HepG2 (cell line): ENCODE data around the gene CNTN4. TPM values are rescaled to one million over a fixed set of nuclear protein-coding genes. Genes with fewer than 3 reads are reported as not detected.

Source experiments
- ATAC-seq: fragments of 200-7000 bp; cut with Tn5 transposase; 3 replicates; pipeline ENCODE4 v1.9.1; 2020; ENCODE audit warnings: mild to moderate bottlenecking, moderate library complexity
- BruUV-seq: library from RNA; stranded (reverse); fragments of 400-500 nt; replicated peaks from 2 replicates; lab custom pipeline; 2021; lab: Mats Ljungman, UMichigan
- CTCF ChIA-PET: fragments of 300-600 bp; formaldehyde crosslinking; extraction: SDS; loops from one replicate; lab custom pipeline; 2021; ENCODE audit warnings: low total read pairs, inconsistent platforms, low intra/inter-chr PET ratio; lab: Yijun Ruan, JAX
- POLR2A ChIA-PET: fragments of 350-600 bp; sonication (Branson Sonifier 250); formaldehyde crosslinking; loops from one replicate; lab custom pipeline; 2020; ENCODE audit warnings: antibody characterized with exemption, inconsistent platforms; lab: Yijun Ruan, JAX
- DNase-seq: peaks from one replicate; pipeline ENCODE4 v3.0.0-alpha.2; 2015; ENCODE audit warnings: low spot score
- FAIRE-seq: peaks from 3 replicates; lab custom pipeline; 2011; peaks lifted over from hg19 to GRCh38; lab: Jason Lieb, UNC
- H2AFZ ChIP-seq: one replicate; pipeline ENCODE4 v1.6.1; 2011; ENCODE audit warnings: low read length, inconsistent platforms
- H3K27ac ChIP-seq: fragments of 300-600 bp; 3 replicates; pipeline ENCODE4 v1.8.0; 2011; ENCODE audit warnings: mixed run types, mild to moderate bottlenecking, mixed read lengths, low read length, inconsistent platforms; ENCODE audit not compliant: insufficient read depth; ENCODE audit errors: extremely low read length
- H3K27me3 ChIP-seq, 2 experiments: fragments of 200-600 bp in 1 of 2; 2 replicates in 1 of 2; 3 replicates in 1 of 2; pipeline versions ENCODE4 v1.6.0 to v1.8.0; 2011; ENCODE audit warnings: low read length in 2 of 2, mild to moderate bottlenecking in 2 of 2, moderate library complexity in 2 of 2, inconsistent platforms in 1 of 2; ENCODE audit not compliant: insufficient read depth in 2 of 2, control insufficient read depth in 1 of 2
- H3K36me3 ChIP-seq, 2 experiments: fragments of 200-600 bp in 1 of 2; replicated peaks in 1 of 2; 2 replicates in 1 of 2; 3 replicates in 1 of 2; pipeline versions ENCODE4 v1.5.1 to v1.8.0; 2011; ENCODE audit warnings: low read length in 2 of 2, inconsistent platforms in 1 of 2; ENCODE audit not compliant: insufficient read depth in 2 of 2, control insufficient read depth in 1 of 2
- H3K4me1 ChIP-seq: 2 replicates; pipeline ENCODE4 v1.5.1; 2012; ENCODE audit warnings: low read length, inconsistent platforms; ENCODE audit not compliant: insufficient read depth
- H3K4me2 ChIP-seq: 2 replicates; pipeline ENCODE4 v1.6.0; 2011; ENCODE audit warnings: low read depth, low read length, inconsistent platforms
- H3K4me3 ChIP-seq, 3 experiments: fragments of 200-600 bp in 1 of 3; sonication (generic), shearing (Covaris generic) in 1 of 3; replicated peaks in 1 of 3; 2 replicates each; pipeline ENCODE4 v1.5.1; 2011 to 2016; ENCODE audit warnings: low read length in 3 of 3, inconsistent platforms in 2 of 3, low read depth in 2 of 3, mild to moderate bottlenecking in 2 of 3, control low read depth in 1 of 3, mixed read lengths in 1 of 3; ENCODE audit not compliant: insufficient read depth in 1 of 3
- H3K79me2 ChIP-seq: one replicate; pipeline ENCODE4 v1.6.1; 2011; ENCODE audit warnings: low read length, inconsistent platforms; ENCODE audit not compliant: insufficient read depth
- H3K9ac ChIP-seq: 2 replicates; pipeline ENCODE4 v1.6.0; 2011; ENCODE audit warnings: mild to moderate bottlenecking, low read depth, low read length, inconsistent platforms; ENCODE audit not compliant: insufficient read depth
- H3K9me3 ChIP-seq: 2 replicates; pipeline ENCODE4 v1.5.1; 2012; ENCODE audit warnings: mild to moderate bottlenecking, low read length
- H4K20me1 ChIP-seq: 2 replicates; pipeline ENCODE4 v1.6.0; 2011; ENCODE audit warnings: inconsistent platforms, mild to moderate bottlenecking, low read length, moderate library complexity; ENCODE audit not compliant: insufficient read depth
- CHD2 ChIP-seq: IDR thresholded peaks from 2 replicates; pipeline ENCODE4 v1.6.1; 2011; ENCODE audit warnings: low read depth, low read length, improper control_type of control experiment
- ERF ChIP-seq: IDR thresholded peaks from 2 replicates; pipeline ENCODE4 v1.6.1; 2018; ENCODE audit warnings: missing biosample characterization, missing genetic modification reagents
- EZH2 ChIP-seq: conservative IDR thresholded peaks from 2 replicates; pipeline ENCODE4 v1.6.1; 2012; ENCODE audit warnings: mild to moderate bottlenecking, low read depth, low read length, moderate library complexity
- KLF9 ChIP-seq: IDR thresholded peaks from 2 replicates; pipeline ENCODE4 v1.6.1; 2016; ENCODE audit warnings: low read depth
- NFE2L2 ChIP-seq: fragments of 150-350 bp; IDR thresholded peaks from 2 replicates; pipeline ENCODE4 v1.6.1; 2014; ENCODE audit warnings: low read length
- RXRA ChIP-seq: sonication (generic); formaldehyde crosslinking; IDR thresholded peaks from 2 replicates; pipeline ENCODE4 v1.5.1; 2020; ENCODE audit warnings: missing genetic modification reagents
- SCMH1 ChIP-seq: sonication (generic); formaldehyde crosslinking; IDR thresholded peaks from 2 replicates; pipeline ENCODE4 v1.9.0; 2021; ENCODE audit warnings: missing genetic modification reagents, mild to moderate bottlenecking, borderline replicate concordance
- TBX2 ChIP-seq: sonication (generic); formaldehyde crosslinking; IDR thresholded peaks from 2 replicates; pipeline ENCODE4 v1.5.0; 2020; ENCODE audit warnings: missing genetic modification reagents, mild to moderate bottlenecking, borderline replicate concordance
- ZBTB10 ChIP-seq: sonication (generic); formaldehyde crosslinking; IDR thresholded peaks from 2 replicates; pipeline ENCODE4 v1.4.0; 2020; ENCODE audit warnings: missing genetic modification reagents, borderline replicate concordance
- ZNF230 ChIP-seq: sonication (generic); formaldehyde crosslinking; IDR thresholded peaks from 2 replicates; pipeline ENCODE4 v1.4.0; 2020; ENCODE audit warnings: mild to moderate bottlenecking, missing genetic modification reagents
- ZNF264 ChIP-seq: sonication (generic); formaldehyde crosslinking; IDR thresholded peaks from 2 replicates; pipeline ENCODE4 v1.4.0; 2020; ENCODE audit warnings: missing genetic modification reagents
- ZNF556 ChIP-seq: sonication (generic); formaldehyde crosslinking; IDR thresholded peaks from 2 replicates; pipeline ENCODE4 v1.4.0; 2020; ENCODE audit warnings: mild to moderate bottlenecking, missing genetic modification reagents, borderline replicate concordance
- ZNF687 ChIP-seq: sonication (generic); formaldehyde crosslinking; IDR thresholded peaks from 2 replicates; pipeline ENCODE4 v1.5.1; 2020; ENCODE audit warnings: mild to moderate bottlenecking, missing genetic modification reagents, moderate library complexity
- ZNF850 ChIP-seq: sonication (generic); formaldehyde crosslinking; conservative IDR thresholded peaks from 2 replicates; pipeline ENCODE4 v1.9.0; 2021; ENCODE audit warnings: mild to moderate bottlenecking, missing genetic modification reagents
- WGBS: methylation state at CpG from one replicate; pipeline ENCODE4 v1.1.6; 2017; ENCODE audit warnings: low lambda C conversion rate; 5-methylcytosine and 5-hydroxymethylcytosine counted together
- in situ Hi-C: cut with HindIII; loops from 2 replicates; pipeline ENCODE4 v1.10.0; 2017; ENCODE audit warnings: low pct_unique_long_range_greater_than_20kb; ENCODE audit not compliant: extremely low pct_ligation_motif_present
- intact Hi-C: fragments of 100-400 bp; cut with micrococcal nuclease; formaldehyde crosslinking; loops from one replicate; pipeline ENCODE4 v1.10.0; 2022; ENCODE audit not compliant: unreplicated experiment
- polyA plus RNA-seq, 8 experiments: library from polyadenylated mRNA; depleted of rRNA in 3 of 8; stranded (reverse) in 7 of 8; unstranded in 1 of 8; fragments of >200 nt; fragmentation: Illumina TruSeq in 4 of 8; extraction: Trizol in 4 of 8; gene quantifications; 2 replicates each; pipeline versions ENCODE4 v1.2.1 to v1.2.3, GENCODE V29; 2011 to 2016; ENCODE audit warnings: low read depth in 4 of 8, missing spikeins in 1 of 8, mixed read lengths in 1 of 8; ENCODE audit not compliant: insufficient read depth in 1 of 8
- total RNA-seq, 5 experiments: library from RNA; depleted of rRNA; stranded (reverse); fragments of >200 nt; fragmentation: Illumina TruSeq; extraction: Trizol; gene quantifications; 2 replicates each; pipeline ENCODE4 v1.2.3, GENCODE V29; 2016; ENCODE audit warnings: low read depth in 1 of 5

Gene CNTN4
- total and polyA plus RNA-seq, 2 of the 13 experiments (the other 11 are each of a cell fraction or from before 2014, with no cell fraction given) = 0.01 to 0.13 TPM

- DNase-seq = no peak
- intact Hi-C loops = no loop called here
- H3K9me3 ChIP-seq = no peaks in the 10 kb centered on the region
- ATAC-seq = no peak
- CTCF ChIA-PET = no interaction called here
- no peak overlapping the region for H2AFZ ChIP-seq
- H3K79me2 ChIP-seq = no peaks in the 10 kb centered on the region
- no peak for FAIRE-seq
- TF ChIP-seq ERF (CRISPR knock-in tag) = no peak
- no peak for TF ChIP-seq EZH2
- TF ChIP-seq SCMH1 (CRISPR knock-in tag) = no peak
- no peak for TF ChIP-seq KLF9
- no peak for TF ChIP-seq ZNF556 (CRISPR knock-in tag)
- TF ChIP-seq RXRA (CRISPR knock-in tag) = no peak
- TF ChIP-seq ZNF230 (CRISPR knock-in tag) = no peak
- no peak overlapping the region for H3K4me2 ChIP-seq
- no peak overlapping the region for H3K4me3 ChIP-seq
- in situ Hi-C loops = no loop called here
- BruUV-seq = no TSS peak
- POLR2A ChIA-PET = no interaction called here
- no peaks in the 10 kb centered on the region for H4K20me1 ChIP-seq
- no peaks in the 10 kb centered on the region for H3K36me3 ChIP-seq
- no peaks in the 10 kb centered on the region for H3K4me1 ChIP-seq
- H3K9ac ChIP-seq = no peak overlapping the region
- WGBS = 0% methylated on average over 4 of the region's 4 CpGs
- H3K27ac ChIP-seq = no peak overlapping the region
- no peaks in the 10 kb centered on the region for H3K27me3 ChIP-seq
Measured at GRCh38 chr3:3089017-3089416, 990.4 kb downstream of the CNTN4 start.

GRCh38 chr3:3097958-3098357, 999.3 kb downstream of the CNTN4 start:
- H3K36me3 ChIP-seq = no peaks in the 10 kb centered on the region
- no peaks in the 10 kb centered on the region for H3K79me2 ChIP-seq
- WGBS = 13% methylated on average over 4 of the region's 4 CpGs
- FAIRE-seq = no peak
- H3K9me3 ChIP-seq = no peaks in the 10 kb centered on the region
- no peak overlapping the region for H3K9ac ChIP-seq
- intact Hi-C loops (no loop called here), in situ Hi-C loops (no loop called here)
- no peak overlapping the region for H3K4me2 ChIP-seq
- no peaks in the 10 kb centered on the region for H4K20me1 ChIP-seq
- POLR2A ChIA-PET = no interaction called here
- peaks cover 0 to 5% of the 10 kb centered on the region in 2 experiments; a peak in 1 of 5 replicates for H3K27me3 ChIP-seq
- BruUV-seq = no TSS peak
- no peak overlapping the region for H3K4me3 ChIP-seq
- H3K4me1 ChIP-seq = no peaks in the 10 kb centered on the region
- no peak for ATAC-seq
- no peak overlapping the region for H3K27ac ChIP-seq
- DNase-seq = no peak
- H2AFZ ChIP-seq = no peak overlapping the region
- CTCF ChIA-PET = no interaction called here
- TF ChIP-seq ZNF850 (CRISPR knock-in tag) = no peak
- no peak for TF ChIP-seq CHD2
- TF ChIP-seq ZNF264 = no peak
- no peak for TF ChIP-seq ZNF687
- no peak for TF ChIP-seq ZBTB10
- no peak for TF ChIP-seq TBX2
- no peak for TF ChIP-seq NFE2L2
